Left lobe of liver (tissue), 2 donors: Measurements from ENCODE around the gene TPD52L1. TPM values are rescaled to one million over a fixed set of nuclear protein-coding genes. Genes with fewer than 3 reads are reported as not detected.
A peak's percentile ranks its signal among the peaks of the same experiment; 100 is the strongest.

ENCODE experiments used
- ATAC-seq: fragments of 200-7000 bp; cut with Tn5 transposase; one replicate; pipeline ENCODE4 v1.9.1; 2020; ENCODE audit warnings: mild to moderate bottlenecking, moderate library complexity
- DNase-seq: peaks from one replicate; pipeline ENCODE4 v3.0.0-alpha.2; 2020; ENCODE audit warnings: low spot score
- total RNA-seq: library from RNA; stranded (reverse); gene quantifications from one replicate; pipeline ENCODE4 v1.2.1, GENCODE V29; 2021
- donor health status: DM: no; HTN: no; CAD: no; lungs with moderate emphysema.
- donor health status: DM: no; HTN: yes; CAD: no.

Gene TPD52L1
- total RNA-seq, 1 donor from 2014 or later: 49.7 TPM

- no peak for DNase-seq
- ATAC-seq: no peak
Measured at GRCh38 chr6:125173341-125174095, 19.9 kb downstream of the TPD52L1 start.

GRCh38 chr6:125174626-125175025 lies 21.1 kb downstream of the TPD52L1 start:
- peak; percentile 98 for ATAC-seq
- DNase-seq: peak; percentile 77

GRCh38 chr6:125175466-125176048 lies 22.0 kb downstream of the TPD52L1 start:
- no peak for DNase-seq

GRCh38 chr6:125182237-125183008 lies 28.9 kb downstream of the TPD52L1 start:
- DNase-seq: no peak
- ATAC-seq: peak; percentile 95

More at GRCh38 chr6:125175466-125176048, 22.0 kb downstream of the TPD52L1 start:
- no peak for ATAC-seq

- ATAC-seq (no peak), DNase-seq (no peak)
Measured at GRCh38 chr6:125183391-125183790, 29.8 kb downstream of the TPD52L1 start.

- no peak for ATAC-seq
- no peak for DNase-seq
Measured at GRCh38 chr6:125188037-125188436, 34.5 kb downstream of the TPD52L1 start.

- ATAC-seq (no peak), DNase-seq (no peak)
Measured at GRCh38 chr6:125188594-125189203, 35.1 kb downstream of the TPD52L1 start.

GRCh38 chr6:125189494-125189893 lies 35.9 kb downstream of the TPD52L1 start:
- no peak for ATAC-seq
- no peak for DNase-seq

GRCh38 chr6:125190667-125191066 lies 37.1 kb downstream of the TPD52L1 start:
- DNase-seq: no peak
- no peak for ATAC-seq

- ATAC-seq: peak; percentile 83
Measured at GRCh38 chr6:125191916-125192609, 38.5 kb downstream of the TPD52L1 start.

GRCh38 chr6:125192610-125192930 lies 39.0 kb downstream of the TPD52L1 start:
- no peak for ATAC-seq
- no peak for DNase-seq

More at GRCh38 chr6:125191916-125192609, 38.5 kb downstream of the TPD52L1 start:
- DNase-seq: no peak

- ATAC-seq (no peak), DNase-seq (no peak)
Measured at GRCh38 chr6:125193208-125193607, 39.6 kb downstream of the TPD52L1 start.

- ATAC-seq: no peak
- no peak for DNase-seq
Measured at GRCh38 chr6:125194941-125195340, 41.4 kb downstream of the TPD52L1 start.

GRCh38 chr6:125195526-125195925 lies 42.0 kb downstream of the TPD52L1 start:
- DNase-seq (no peak), ATAC-seq (no peak)

- no peak for DNase-seq
- ATAC-seq: no peak
Measured at GRCh38 chr6:125196613-125197012, 43.0 kb downstream of the TPD52L1 start.

GRCh38 chr6:125197795-125198269 lies 44.3 kb downstream of the TPD52L1 start:
- peak; percentile 82 for DNase-seq
- peak; percentile 87 for ATAC-seq

- DNase-seq: no peak
- ATAC-seq: no peak
Measured at GRCh38 chr6:125198398-125198937, 44.9 kb downstream of the TPD52L1 start.

GRCh38 chr6:125200941-125201340 lies 47.4 kb downstream of the TPD52L1 start:
- no peak for ATAC-seq
- DNase-seq: no peak

GRCh38 chr6:125201961-125202729 lies 48.6 kb downstream of the TPD52L1 start:
- DNase-seq (peak; percentile 85), ATAC-seq (peak; percentile 39)

GRCh38 chr6:125203395-125203794 lies 49.8 kb downstream of the TPD52L1 start:
- ATAC-seq (peak; percentile 78), DNase-seq (no peak)
